ENCODE data around the gene ZNF581.

Gene ZNF581

GRCh38 chr19:55679343-55680257 lies 36.2 kb downstream of the ZNF581 start:
- Histone ChIP-seq H3K36me3 (ENCODE audit: control insufficient read depth, insufficient read depth, low read length) (peaks cover 8% of the 10 kb centered on the region), H3K4me1 (ENCODE audit: control insufficient read depth, insufficient read depth, low read length) (peaks cover 11% of the 10 kb centered on the region), H3K27me3 (ENCODE audit: control insufficient read depth, insufficient read depth, low read length, poor library complexity, severe bottlenecking) (no peaks in the 10 kb centered on the region), H3K4me3 (ENCODE audit: insufficient read depth, low read depth, low read length) (no peak overlapping the region), H3K9me3 (ENCODE audit: control insufficient read depth, low read length) (no peaks in the 10 kb centered on the region), H3K27ac (ENCODE audit: insufficient read depth, low read depth, low read length, poor library complexity, severe bottlenecking) (no peak overlapping the region)
- whole genome bisulfite sequencing, 2 experiments = 94 to 95% methylated on average over 24 of the region's 24 CpGs

- peaks cover 11% of the 10 kb centered on the region for H3K36me3 ChIP-seq (ENCODE audit: control insufficient read depth, insufficient read depth, low read length)
- no peak overlapping the region for H3K27ac ChIP-seq (ENCODE audit: insufficient read depth, low read depth, low read length, poor library complexity, severe bottlenecking)
- peaks cover 11% of the 10 kb centered on the region for H3K4me1 ChIP-seq (ENCODE audit: control insufficient read depth, insufficient read depth, low read length)
- WGBS, 2 experiments = 96 to 97% methylated on average over 20 of the region's 20 CpGs
- no peaks in the 10 kb centered on the region for H3K9me3 ChIP-seq (ENCODE audit: control insufficient read depth, low read length)
- no peaks in the 10 kb centered on the region for H3K27me3 ChIP-seq (ENCODE audit: control insufficient read depth, insufficient read depth, low read length, poor library complexity, severe bottlenecking)
- H3K4me3 ChIP-seq (ENCODE audit: insufficient read depth, low read depth, low read length) = no peak overlapping the region
These were observed 37.1 kb downstream of the ZNF581 start for GRCh38 chr19:55680339-55681130.

GRCh38 chr19:55681131-55682092 lies 38.0 kb downstream of the ZNF581 start:
- Histone ChIP-seq H3K27me3 (ENCODE audit: control insufficient read depth, insufficient read depth, low read length, poor library complexity, severe bottlenecking) (no peaks in the 10 kb centered on the region), H3K9me3 (ENCODE audit: control insufficient read depth, low read length) (no peaks in the 10 kb centered on the region), H3K4me1 (ENCODE audit: control insufficient read depth, insufficient read depth, low read length) (peaks cover 5% of the 10 kb centered on the region), H3K4me3 (ENCODE audit: insufficient read depth, low read depth, low read length) (no peak overlapping the region), H3K36me3 (ENCODE audit: control insufficient read depth, insufficient read depth, low read length) (peaks cover 13% of the 10 kb centered on the region), H3K27ac (ENCODE audit: insufficient read depth, low read depth, low read length, poor library complexity, severe bottlenecking) (no peak overlapping the region)
- WGBS, 2 experiments = 94 to 97% methylated on average over 9 of the region's 9 CpGs

- Histone ChIP-seq H3K27me3 (ENCODE audit: control insufficient read depth, insufficient read depth, low read length, poor library complexity, severe bottlenecking) (no peaks in the 10 kb centered on the region), H3K4me1 (ENCODE audit: control insufficient read depth, insufficient read depth, low read length) (no peaks in the 10 kb centered on the region), H3K4me3 (ENCODE audit: insufficient read depth, low read depth, low read length) (no peak overlapping the region), H3K9me3 (ENCODE audit: control insufficient read depth, low read length) (no peaks in the 10 kb centered on the region), H3K27ac (ENCODE audit: insufficient read depth, low read depth, low read length, poor library complexity, severe bottlenecking) (no peak overlapping the region), H3K36me3 (ENCODE audit: control insufficient read depth, insufficient read depth, low read length) (peaks cover 13% of the 10 kb centered on the region)
- whole genome bisulfite sequencing, 2 experiments = 95 to 96% methylated on average over 22 of the region's 22 CpGs
These were observed 40.2 kb downstream of the ZNF581 start for GRCh38 chr19:55683449-55684261.

- no peaks in the 10 kb centered on the region for H3K27me3 ChIP-seq (ENCODE audit: control insufficient read depth, insufficient read depth, low read length, poor library complexity, severe bottlenecking)
- H3K36me3 ChIP-seq (ENCODE audit: control insufficient read depth, insufficient read depth, low read length) = peaks cover 5% of the 10 kb centered on the region
- no peak overlapping the region for H3K4me3 ChIP-seq (ENCODE audit: insufficient read depth, low read depth, low read length)
- H3K4me1 ChIP-seq (ENCODE audit: control insufficient read depth, insufficient read depth, low read length) = no peaks in the 10 kb centered on the region
- WGBS, 2 experiments = 96 to 97% methylated on average over 60 of the region's 60 CpGs
- H3K9me3 ChIP-seq (ENCODE audit: control insufficient read depth, low read length) = no peaks in the 10 kb centered on the region
- H3K27ac ChIP-seq (ENCODE audit: insufficient read depth, low read depth, low read length, poor library complexity, severe bottlenecking) = no peak overlapping the region
These were observed 41.7 kb downstream of the ZNF581 start for GRCh38 chr19:55684946-55685681.

GRCh38 chr19:55685776-55686175 lies 42.3 kb downstream of the ZNF581 start:
- no peaks in the 10 kb centered on the region for H3K4me1 ChIP-seq (ENCODE audit: control insufficient read depth, insufficient read depth, low read length)
- no peak overlapping the region for H3K27ac ChIP-seq (ENCODE audit: insufficient read depth, low read depth, low read length, poor library complexity, severe bottlenecking)
- H3K4me3 ChIP-seq (ENCODE audit: insufficient read depth, low read depth, low read length) = no peak overlapping the region
- no peaks in the 10 kb centered on the region for H3K27me3 ChIP-seq (ENCODE audit: control insufficient read depth, insufficient read depth, low read length, poor library complexity, severe bottlenecking)
- 94 to 96% methylated on average over 6 of the region's 6 CpGs for WGBS, 2 experiments
- peaks cover 5% of the 10 kb centered on the region for H3K36me3 ChIP-seq (ENCODE audit: control insufficient read depth, insufficient read depth, low read length)
- H3K9me3 ChIP-seq (ENCODE audit: control insufficient read depth, low read length) = no peaks in the 10 kb centered on the region

GRCh38 chr19:55686311-55687050 lies 43.0 kb downstream of the ZNF581 start:
- H3K36me3 ChIP-seq (ENCODE audit: control insufficient read depth, insufficient read depth, low read length) = peaks cover 5% of the 10 kb centered on the region

GRCh38 chr19:55687281-55688201 lies 44.1 kb downstream of the ZNF581 start:
- H3K9me3 ChIP-seq (ENCODE audit: control insufficient read depth, low read length) = no peaks in the 10 kb centered on the region
- no peaks in the 10 kb centered on the region for H3K4me1 ChIP-seq (ENCODE audit: control insufficient read depth, insufficient read depth, low read length)
- no peaks in the 10 kb centered on the region for H3K27me3 ChIP-seq (ENCODE audit: control insufficient read depth, insufficient read depth, low read length, poor library complexity, severe bottlenecking)
- H3K4me3 ChIP-seq (ENCODE audit: insufficient read depth, low read depth, low read length) = no peak overlapping the region
- WGBS, 2 experiments = 95 to 97% methylated on average over 22 of the region's 22 CpGs
- no peak overlapping the region for H3K27ac ChIP-seq (ENCODE audit: insufficient read depth, low read depth, low read length, poor library complexity, severe bottlenecking)
- peaks cover 5% of the 10 kb centered on the region for H3K36me3 ChIP-seq (ENCODE audit: control insufficient read depth, insufficient read depth, low read length)

More at GRCh38 chr19:55686311-55687050, 43.0 kb downstream of the ZNF581 start:
- Histone ChIP-seq H3K9me3 (ENCODE audit: control insufficient read depth, low read length) (no peaks in the 10 kb centered on the region), H3K27me3 (ENCODE audit: control insufficient read depth, insufficient read depth, low read length, poor library complexity, severe bottlenecking) (no peaks in the 10 kb centered on the region), H3K27ac (ENCODE audit: insufficient read depth, low read depth, low read length, poor library complexity, severe bottlenecking) (no peak overlapping the region), H3K4me1 (ENCODE audit: control insufficient read depth, insufficient read depth, low read length) (no peaks in the 10 kb centered on the region), H3K4me3 (ENCODE audit: insufficient read depth, low read depth, low read length) (no peak overlapping the region)
- 94 to 95% methylated on average over 29 of the region's 29 CpGs for WGBS, 2 experiments

Measured in ectodermal cell (in vitro differentiated cells).